ENCODE measurements around the gene AVEN.

The AVEN gene

DNA sequence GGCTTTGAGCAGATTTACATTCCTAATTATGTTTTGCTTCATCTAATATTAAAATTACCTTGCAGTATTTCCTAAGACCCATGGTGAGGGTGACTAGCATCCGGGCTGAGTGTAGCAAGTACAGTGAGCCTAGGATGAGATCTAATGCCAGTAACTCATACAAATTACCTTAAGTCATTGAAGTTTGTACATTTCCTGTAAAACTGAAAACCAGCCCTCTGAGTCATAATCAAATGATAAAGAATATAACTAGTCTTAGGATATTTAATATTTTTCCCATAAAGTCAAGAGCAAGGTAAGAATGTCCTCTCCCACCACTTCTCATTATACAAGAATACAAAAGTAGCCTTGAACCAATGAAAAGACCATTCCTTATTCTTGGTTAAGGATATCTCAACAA, 125.5 kb downstream of the AVEN start:
- no peak for DNase-seq (ENCODE audit: low spot score)

DNA sequence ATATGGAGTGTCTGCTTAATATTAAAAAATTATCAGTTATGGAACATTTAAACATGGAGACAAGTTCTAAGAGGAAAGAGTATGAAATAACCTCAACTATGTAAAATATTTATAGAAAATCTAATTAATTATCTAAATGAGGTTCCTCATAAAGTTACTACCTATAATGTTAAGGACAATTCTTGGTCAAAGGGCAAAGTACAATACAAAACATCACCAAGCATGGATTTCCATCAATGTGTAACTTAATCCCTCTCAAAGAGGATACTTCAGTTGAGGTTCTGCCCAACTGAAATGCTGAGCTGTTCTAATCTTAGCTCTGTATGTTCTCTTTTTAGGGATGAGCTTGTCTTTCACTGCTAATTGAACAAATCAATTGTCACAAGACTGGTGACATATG, 126.7 kb downstream of the AVEN start:
- DNase-seq (ENCODE audit: low spot score) = no peak

DNA sequence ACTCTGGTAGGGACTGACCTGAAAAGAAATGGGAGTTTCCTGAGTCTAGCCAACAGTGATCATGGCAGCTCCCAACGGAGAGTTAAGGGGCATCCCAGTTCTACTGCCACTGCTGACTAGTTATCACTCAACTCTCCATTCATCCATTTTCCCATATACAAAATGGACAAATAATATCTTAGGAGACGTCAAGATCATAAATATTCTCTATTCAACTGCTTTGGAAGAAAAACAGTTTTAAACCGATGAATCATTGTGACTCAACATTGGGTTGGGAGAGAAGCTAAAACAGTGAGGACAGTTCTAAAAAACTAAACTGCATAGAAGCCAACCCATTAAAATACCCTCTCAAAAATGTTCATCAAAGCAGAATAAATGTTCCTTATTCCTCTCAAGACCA, 128.3 kb downstream of the AVEN start:
- no peak for DNase-seq (ENCODE audit: low spot score)

DNA sequence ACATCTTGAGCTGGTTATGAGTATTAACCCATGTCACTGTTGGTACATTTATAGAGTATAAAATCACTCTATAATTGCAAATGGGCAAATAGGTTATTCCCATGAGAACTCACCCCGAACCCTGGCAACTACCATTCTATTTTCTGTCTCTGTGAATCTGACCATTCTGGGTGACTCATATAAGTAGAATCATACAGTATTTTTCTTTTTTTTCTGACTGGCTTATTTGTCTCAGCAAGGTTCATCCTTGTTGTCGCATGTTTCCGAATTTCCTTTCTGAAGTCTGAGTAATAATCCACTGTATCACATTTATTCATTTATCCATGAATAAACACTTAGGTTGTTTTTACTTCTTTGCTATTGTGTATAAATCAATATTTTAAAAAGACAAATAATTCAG, 130.6 kb downstream of the AVEN start:
- DNase-seq (ENCODE audit: low spot score) = no peak

DNA sequence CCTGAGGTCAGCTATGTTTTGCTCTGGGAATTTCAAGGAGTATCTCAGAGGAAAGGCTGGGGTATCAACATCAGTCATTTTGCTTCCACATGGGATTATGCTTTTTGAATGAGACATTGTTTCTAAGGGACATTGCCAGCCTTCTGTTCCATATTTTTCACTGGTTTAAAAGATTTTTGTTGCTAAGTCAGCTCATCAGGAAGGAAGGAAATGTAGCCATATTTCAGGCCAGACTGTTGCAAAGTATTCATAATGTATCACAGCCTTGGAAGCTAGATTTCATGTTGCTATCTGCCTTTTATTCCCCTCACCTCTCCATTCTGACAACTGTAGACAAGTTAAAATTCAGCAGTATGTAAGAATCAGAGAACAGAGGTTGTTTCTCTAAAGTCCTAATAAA, 131.7 kb downstream of the AVEN start:
- DNase-seq (ENCODE audit: low spot score) = no peak

DNA sequence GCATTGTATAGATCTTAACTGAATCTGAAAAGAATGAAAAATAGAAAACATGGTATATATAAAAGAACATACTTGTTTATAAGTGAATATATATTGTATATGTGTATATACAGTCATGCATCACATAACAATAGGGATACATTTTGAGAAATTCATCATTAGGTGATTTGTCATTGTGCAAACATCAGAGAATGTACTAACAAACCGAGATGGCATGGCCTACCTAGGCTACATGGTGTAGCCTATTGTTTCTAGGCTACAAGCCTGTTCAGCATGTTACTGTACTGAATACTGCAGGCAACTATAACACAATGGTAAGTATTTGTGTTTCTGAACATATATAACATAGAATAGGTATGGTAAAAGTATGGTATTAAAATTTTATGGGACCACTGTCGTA, 135.3 kb downstream of the AVEN start:
- no peak for DNase-seq (ENCODE audit: low spot score)

DNA sequence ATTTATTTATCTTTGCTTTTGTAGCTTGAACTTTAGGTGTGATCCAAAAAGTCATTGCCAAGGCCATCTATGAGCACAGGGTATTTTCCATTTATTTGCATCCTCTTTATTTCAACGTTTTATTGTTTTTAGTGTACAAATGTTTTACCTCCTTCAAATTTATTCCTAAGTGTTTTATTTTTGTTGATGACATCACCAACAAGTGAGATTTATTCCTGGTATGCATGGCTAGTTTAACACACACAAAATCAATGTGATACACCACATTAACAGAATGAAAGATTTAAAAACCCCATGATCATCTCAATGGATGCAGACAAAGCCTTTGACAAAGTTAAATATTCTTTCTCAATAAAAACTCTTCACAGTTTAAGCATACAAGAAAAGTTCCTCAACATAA, 137.0 kb downstream of the AVEN start:
- no peak for DNase-seq (ENCODE audit: low spot score)

DNA sequence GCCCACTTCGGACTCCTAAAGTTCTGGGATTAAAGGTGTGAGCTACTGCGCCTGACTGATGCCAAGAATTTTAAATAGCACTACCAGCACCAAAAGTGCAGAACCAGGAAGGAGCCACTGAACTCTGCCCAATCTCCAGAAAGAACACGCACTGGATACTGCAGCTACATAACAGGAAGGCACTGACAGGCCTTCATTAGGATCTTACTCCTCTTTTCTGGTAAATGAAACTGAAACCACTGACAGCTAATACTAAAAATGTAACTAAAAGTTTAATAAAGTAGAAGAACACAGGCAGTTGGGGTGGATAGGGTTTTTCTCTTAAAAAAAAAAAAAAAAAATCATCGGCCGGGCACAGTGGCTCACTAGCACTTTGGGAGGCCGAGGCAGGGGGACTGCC, 144.8 kb downstream of the AVEN start:
- no peak for DNase-seq (ENCODE audit: low spot score)

DNA sequence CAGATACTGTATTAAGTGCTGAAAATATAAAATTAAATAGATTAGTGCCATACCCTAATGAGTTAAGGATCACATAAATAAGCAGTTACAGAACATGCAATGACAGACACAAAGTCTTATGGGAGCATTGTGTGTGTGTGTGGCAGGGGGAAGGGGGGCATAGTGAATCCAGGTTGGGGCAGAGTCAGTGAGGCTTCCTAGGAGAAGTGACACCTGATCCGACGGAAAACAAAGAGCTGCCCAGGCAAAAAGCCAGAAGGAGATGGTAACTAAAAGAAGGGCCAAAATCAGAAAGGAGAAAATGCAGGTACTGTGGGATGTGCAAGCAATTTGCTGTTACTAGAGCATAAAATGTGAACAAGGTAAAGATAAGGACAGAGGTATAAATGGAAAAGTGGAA, 150.8 kb downstream of the AVEN start:
- no peak for DNase-seq (ENCODE audit: low spot score)

DNA sequence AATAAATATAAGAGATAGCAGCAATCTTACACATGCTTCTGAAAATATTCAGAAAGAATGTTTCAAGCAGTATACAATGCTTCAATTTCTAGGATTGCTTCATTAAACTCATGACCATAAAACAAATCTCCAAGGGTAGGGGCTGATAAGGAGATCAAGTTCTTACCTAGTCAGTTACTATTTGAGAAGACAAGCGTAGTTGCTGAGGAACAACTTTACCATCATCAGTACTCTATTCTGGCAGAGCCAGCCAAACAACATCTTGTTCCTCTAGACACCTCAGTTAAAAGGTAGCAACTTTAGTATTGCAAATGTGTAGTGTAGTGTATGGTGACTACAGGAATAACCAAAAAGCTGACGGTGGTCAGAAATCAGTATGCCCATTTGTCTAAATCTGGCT, 156.1 kb downstream of the AVEN start:
- no peak for DNase-seq (ENCODE audit: low spot score)

DNA sequence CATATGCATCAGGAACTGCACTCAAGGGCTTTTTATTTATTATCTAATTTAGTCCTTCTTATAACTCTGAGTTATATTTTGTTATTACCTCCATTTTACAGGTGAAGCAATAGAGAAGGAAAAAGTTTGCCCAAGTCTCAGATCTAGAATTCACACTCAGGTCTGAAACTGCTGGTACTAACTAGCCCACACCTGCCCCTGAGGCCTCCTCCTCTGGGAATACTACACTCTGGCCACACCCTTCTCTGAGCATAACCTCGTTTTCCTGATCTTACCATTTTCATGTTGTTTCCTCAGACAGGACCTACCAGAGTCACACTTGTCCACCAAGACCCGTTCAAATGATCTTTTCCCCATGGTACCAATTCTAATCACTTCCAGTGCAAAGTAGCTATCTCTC, 164.8 kb downstream of the AVEN start:
- no peak for DNase-seq (ENCODE audit: low spot score)

DNA sequence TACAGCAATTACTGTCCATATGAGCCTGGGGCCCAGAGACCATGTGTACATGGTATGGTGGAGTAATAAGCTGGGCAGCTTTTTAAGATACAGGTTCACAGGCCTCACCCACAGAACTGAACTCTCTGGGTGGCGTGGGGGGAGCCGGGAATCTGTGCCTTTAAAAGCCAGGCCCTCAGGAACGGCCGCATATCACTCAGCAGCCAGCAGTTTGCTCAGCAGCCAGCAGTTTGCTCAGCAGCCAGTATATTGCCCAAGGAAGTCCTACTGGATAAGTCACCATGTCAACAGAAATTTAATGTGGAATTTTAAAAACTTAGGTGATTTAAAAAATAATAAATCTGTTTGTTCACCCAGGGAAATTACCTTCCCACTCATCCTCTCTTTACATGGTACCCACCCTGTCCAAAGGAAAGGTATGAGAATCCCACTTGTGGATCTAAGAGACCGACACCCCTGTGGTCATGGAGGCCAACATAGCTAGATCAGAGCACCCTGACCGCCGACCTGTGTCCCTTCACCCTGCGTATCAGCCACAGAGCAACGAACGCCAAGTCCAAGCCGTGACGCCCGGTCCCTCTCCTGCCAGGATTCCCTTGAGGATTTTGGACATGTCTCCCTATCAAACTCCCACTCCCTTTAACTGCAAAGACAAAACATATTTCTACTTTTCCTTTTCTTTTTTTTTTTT, 166.4 kb downstream of the AVEN start:
- DNase-seq (ENCODE audit: low spot score) = no peak

DNA sequence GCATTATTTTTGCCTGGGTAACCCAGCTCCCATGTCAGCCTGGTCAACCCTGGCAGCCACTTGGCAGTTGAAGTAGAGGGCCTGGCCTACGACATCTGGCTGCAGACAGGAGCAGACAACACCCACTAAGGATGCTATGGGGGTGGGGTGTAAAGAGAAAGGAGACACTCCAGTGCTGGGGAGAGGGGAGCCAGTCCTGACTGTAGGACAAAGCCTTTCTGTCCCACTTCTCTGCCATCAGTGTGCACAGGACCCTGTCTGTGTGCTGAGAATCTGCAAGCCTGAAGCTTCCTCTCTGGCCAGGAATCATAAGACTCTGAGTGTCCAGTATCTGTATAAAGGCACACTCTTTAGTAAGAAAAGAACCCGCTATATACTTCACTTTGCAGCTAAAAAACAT, 167.0 kb downstream of the AVEN start:
- DNase-seq (ENCODE audit: low spot score) = no peak

DNA sequence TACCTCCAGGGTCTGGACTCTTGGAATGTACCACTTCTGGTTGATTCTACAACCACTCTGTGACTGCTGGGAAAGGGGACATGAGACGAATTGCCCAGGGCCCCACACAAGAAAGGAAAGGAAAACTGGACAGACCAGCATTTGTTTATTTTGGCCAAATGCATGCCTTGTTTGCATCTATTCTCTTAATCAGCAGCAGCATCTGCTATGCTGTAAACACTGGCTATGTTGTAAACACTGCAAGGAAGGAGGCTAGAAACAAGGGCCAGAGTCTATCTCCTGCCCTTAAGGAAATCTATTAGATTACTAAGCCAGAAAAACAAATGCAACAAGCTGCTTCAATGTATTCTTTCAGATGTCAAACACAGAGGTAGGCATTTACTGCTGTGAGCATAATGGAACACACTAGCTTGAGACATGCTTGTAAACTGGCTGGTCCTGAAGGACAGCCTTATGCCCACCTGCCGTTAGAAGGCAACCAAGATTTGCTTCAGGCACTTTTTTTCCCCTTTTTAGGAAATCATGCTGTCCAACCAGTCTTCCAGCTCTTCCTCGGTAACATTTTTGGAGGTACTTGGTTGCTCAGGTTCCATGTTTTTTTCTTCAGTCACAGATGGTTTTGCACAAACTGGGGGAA, 172.8 kb downstream of the AVEN start:
- DNase-seq (ENCODE audit: low spot score) = no peak

DNA sequence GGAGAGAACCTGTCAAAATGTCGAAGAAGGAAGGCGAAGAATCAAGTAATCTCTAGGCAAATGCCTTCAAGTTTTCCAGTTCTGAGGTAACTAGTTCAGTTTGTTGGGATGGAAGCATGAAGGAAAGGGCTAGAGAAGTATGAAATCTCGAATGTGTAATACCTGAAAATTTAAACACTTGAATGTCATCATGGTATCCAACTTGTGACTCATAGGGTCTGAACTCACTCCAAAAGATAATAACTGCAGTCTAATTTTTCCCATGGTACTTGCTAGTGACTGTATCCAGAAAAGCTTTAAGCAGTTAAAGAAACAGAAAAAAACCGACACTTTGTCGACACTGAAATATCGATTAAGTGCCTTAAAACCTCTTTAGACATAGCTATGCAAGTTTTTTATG, 173.6 kb downstream of the AVEN start:
- no peak for DNase-seq (ENCODE audit: low spot score)

DNA sequence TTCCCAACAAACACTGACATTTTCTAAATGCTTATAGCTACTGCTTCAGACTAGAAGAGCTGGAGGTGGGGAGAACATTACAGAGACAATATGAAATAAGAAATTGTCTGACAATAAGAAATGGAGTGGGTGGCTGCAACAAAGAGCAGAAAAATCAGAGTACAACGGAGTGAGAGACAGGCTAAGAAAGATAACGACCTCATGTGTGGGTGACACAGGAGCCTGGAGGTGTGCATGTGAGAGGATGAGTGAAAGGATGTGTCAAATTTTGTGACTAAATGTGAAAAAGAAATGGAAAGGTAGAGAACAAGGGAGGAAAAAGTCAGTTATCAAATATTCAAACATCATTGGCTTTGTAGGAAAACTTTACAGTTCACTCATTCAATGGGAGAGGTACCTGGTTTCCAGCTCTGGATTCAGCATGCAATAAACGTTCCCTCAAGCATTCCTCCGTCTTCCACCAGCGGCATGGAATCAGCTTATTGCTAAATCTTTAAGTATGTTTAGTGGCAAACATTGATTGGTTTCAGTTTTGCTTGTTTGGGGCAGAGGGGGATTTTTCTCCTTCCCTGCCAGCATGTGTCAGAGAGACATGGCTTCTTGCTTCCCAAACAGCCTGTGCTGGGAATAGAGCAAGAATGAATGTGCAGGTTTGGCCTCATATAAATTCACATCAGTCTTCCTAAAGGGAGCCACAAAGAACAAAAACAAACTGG, 174.5 kb downstream of the AVEN start:
- no peak for DNase-seq (ENCODE audit: low spot score)

DNA sequence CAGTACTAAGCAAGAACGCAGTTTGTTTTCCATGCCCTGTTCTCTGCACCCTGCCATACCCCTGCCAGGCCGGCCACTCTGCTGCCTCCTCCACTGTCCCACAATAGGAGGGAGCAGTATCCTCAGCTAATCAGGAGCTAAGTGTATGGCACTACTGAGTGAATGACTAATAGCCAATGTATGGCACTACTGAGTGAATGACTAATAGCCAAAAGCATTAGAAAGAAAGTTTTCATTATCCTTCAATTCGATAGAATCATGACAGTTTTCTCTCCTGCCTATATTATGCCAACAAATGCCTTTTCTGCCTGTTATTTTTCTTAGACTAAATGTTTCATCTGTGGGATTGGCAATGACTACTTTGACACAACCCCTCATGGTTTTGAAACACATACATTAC, 178.2 kb downstream of the AVEN start:
- DNase-seq (ENCODE audit: low spot score) = no peak

DNA sequence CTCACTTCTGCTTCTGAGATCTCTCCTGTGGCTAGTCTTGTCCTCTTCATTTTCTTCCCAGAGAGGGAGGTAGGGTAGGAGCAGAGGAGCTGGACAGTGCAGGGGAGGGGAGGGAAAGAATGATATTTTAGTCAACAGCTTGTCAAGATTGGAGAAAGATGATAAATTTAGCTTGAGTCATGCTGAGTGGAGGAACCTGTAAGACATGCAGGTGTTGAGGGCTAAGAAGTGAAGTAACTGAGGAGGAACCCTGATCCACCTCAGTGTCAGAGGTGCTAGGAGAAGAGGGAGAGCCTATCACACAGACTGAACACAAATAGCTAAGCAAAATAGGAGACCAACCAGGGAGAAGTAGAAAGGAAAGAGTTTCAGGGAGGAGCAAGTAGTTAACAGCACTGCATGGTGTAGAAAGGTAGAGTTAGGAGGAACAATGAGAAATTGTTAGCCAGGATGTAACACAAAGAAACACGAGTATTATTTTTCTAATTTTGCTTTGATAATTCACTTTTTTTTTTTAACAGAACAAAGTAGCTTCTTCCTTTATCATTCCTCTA, 178.9 kb downstream of the AVEN start:
- no peak for DNase-seq (ENCODE audit: low spot score)

DNA sequence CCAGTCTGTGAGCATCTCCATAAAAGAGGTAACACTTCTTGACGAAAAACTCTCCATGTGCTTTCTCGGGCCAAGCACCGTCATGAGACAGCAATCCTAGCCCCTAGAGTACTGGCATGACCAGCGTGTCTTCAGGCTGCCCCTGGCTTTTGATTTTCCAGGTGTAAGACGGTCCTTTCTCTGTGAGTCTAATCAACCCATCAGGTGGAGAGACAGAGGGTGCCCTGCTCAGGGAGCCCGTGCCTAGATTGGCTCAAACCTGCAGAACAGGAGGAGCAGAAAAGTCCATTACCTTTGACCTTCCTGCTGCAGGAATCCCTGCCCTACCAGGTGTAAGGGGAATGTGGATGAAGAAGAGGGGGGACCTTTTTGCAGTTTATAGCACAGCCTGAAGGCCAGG, 180.2 kb downstream of the AVEN start:
- no peak for DNase-seq (ENCODE audit: low spot score)

DNA sequence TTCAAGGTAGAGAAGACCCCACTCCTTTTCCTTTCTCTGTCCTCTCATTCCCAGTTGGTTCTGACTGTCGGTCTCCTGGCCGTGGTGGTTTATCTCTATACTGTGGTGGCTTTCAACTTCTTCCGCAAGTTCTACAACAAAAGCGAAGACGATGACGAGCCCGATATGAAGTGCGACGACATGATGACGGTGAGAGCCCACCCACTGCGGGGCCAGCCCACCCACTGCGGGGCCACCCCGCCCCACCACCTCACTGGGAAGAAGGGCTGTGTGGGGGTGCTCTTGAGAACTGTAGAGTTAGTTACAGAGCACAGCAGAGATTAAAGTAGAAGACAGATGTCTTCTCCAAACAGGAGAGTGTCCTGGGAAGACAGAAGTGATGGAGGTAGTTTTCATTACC, 181.3 kb downstream of the AVEN start:
- DNase-seq (ENCODE audit: low spot score) = no peak

DNA sequence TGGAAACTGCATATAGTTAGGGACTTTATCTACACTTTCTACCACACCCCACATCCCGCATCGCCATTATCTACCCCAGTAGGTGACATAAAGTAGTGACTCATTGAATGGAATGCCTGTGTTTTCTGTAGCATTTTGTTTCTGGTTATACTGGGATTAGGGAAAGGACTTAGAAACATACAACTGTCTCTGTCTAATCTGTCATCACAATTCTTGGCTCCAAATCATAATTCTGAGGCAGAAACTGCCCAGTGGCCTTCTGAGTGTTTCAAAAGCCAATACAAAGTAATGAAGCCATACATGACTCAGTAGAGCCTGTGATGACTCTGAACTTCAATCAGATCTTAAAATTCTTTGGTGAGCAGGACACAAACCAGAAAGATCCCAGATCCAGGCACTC, 186.4 kb downstream of the AVEN start:
- DNase-seq (ENCODE audit: low spot score) = no peak

DNA sequence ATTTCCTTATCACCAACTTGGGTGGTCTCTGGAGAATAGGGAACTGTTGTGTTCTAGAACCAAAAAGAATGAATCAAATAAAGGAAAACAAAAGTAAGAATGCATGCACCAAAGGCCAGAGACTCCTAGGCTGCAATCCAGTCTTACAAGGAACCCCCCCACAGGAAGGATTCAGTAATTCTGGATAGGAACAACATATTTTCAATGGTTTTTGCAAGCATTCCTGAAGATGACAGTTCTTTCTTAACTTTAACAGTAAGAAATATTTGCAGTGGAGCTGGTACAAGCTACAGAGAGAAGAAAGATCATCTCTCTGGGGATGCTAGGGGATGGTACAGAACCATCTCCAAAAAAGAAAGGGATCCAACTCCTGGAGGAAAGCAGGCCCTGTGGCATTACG, 186.9 kb downstream of the AVEN start:
- no peak for DNase-seq (ENCODE audit: low spot score)

DNA sequence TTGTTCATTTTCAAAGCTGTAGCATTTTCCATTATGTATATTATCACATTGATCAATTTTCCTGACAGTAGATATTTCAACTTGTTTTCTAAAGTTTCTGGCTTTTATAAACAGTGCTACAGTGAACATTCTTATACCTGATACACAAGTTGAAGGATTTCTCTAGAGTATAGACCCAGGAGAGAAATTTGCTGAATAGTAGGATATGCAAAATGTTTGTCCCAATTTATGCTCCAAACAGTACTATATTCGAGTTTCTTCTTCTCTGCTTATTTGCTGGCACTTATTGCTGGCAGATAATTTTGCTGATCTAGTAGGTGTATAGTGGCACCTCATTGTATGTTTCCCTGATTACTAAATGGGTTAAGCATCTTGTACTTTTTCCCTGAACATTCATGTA, 187.9 kb downstream of the AVEN start:
- DNase-seq (ENCODE audit: low spot score) = no peak

All from iPS-NIHi11 (cell line).